ENCODE measurements around the gene FMC1. TPM values are rescaled to one million over a fixed set of nuclear protein-coding genes. Genes with fewer than 3 reads are reported as not detected.
"Not testable (repeated sequence)": the region's sequence is repeated elsewhere in the genome, so short reads cannot be mapped to it uniquely, and the experiment has no call there.

The FMC1 gene
- total and polyA plus RNA-seq, 4 donors: 6.9 to 28.3 (median 17.0) TPM

DNA sequence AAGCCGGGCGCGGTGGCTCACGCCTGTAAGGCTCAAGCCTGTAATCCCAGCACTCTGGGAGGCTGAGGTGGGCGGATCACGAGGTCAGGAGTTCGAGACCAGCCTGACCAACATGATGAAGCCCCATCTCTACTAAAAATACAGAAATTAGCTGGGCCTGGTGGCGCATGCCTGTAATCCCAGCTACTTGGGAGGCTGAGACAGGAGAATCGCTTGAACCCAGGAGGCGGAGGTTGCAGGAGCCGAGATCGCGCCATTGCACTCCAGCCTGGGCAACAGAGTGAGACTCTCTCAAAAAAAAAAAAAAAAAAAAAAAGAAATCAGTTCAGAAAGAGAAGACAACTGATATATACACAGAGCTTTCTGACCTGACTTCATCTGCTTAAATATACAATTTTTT, 7.7 kb upstream of the FMC1 start:
- H3K36me3 ChIP-seq (ENCODE audit: control insufficient read depth in 1 of 2, insufficient read depth in 2 of 2, low read length in 1 of 2); H3K27me3 ChIP-seq (ENCODE audit: control insufficient read depth in 1 of 2, insufficient read depth in 2 of 2, low read length in 1 of 2); H3K4me1 ChIP-seq (ENCODE audit: control insufficient read depth in 1 of 2, insufficient read depth in 2 of 2, low read length in 2 of 2); intact Hi-C loops (cut with DNase I); H3K4me3 ChIP-seq (ENCODE audit: low read length in 2 of 2); ATAC-seq (ENCODE audit: low FRiP score); H3K27ac ChIP-seq (ENCODE audit: low read depth in 1 of 2, low read length in 2 of 2); H3K9me3 ChIP-seq (ENCODE audit: control insufficient read depth, low read length); DNase-seq: not testable (repeated sequence)
- WGBS, 2 donors: 95 to 98% methylated on average over 13 of the region's 13 CpGs

DNA sequence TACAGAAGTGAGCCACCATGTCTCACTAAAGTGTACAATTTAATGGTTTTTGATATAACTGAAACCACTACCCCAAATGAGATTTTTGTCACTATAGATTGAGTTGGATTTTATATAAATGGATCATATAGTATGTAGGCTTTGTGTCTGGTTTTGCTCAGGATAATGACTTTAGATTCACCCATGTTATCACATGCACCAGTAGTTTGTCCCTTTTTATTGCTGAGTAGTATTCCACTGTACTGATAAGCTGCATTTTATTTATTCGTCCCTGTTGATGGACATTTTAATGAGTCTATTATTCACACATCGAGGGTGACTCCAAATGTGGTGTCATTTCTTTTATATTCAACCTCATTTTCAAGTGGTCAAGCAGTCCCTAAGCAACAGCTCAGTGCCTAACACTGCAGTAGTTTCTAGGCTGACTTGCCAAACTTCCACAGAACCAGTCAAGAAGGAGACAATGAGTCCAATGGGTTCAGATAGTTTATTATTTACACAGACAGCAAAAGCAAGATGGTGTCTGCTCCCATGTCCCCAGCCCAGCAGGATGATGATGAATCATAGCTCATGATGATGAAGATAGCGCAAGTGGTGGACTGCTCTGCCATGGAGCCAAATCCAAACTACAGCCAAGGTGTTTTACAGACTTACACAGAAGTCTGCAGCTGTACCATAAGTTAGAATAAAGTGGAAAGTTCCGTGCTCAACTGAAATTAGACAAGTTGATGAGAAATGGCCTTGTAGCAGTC, 6.6 kb upstream of the FMC1 start:
- intact Hi-C loops (cut with DNase I): no loop called here
- no peaks in the 10 kb centered on the region for H3K9me3 ChIP-seq (ENCODE audit: control insufficient read depth, low read length)
- no peaks in the 10 kb centered on the region for H3K27me3 ChIP-seq (ENCODE audit: control insufficient read depth in 1 of 2, insufficient read depth in 2 of 2, low read length in 1 of 2)
- no peak for DNase-seq
- H3K4me1 ChIP-seq (ENCODE audit: control insufficient read depth in 1 of 2, insufficient read depth in 2 of 2, low read length in 2 of 2): no peaks in the 10 kb centered on the region
- WGBS, 2 donors: 82 to 87% methylated on average over 4 of the region's 4 CpGs
- H3K4me3 ChIP-seq (ENCODE audit: low read length in 2 of 2): no peak overlapping the region
- no peak overlapping the region for H3K27ac ChIP-seq (ENCODE audit: low read depth in 1 of 2, low read length in 2 of 2)
- ATAC-seq (ENCODE audit: low FRiP score): no peak
- no peaks in the 10 kb centered on the region for H3K36me3 ChIP-seq (ENCODE audit: control insufficient read depth in 1 of 2, insufficient read depth in 2 of 2, low read length in 1 of 2)

DNA sequence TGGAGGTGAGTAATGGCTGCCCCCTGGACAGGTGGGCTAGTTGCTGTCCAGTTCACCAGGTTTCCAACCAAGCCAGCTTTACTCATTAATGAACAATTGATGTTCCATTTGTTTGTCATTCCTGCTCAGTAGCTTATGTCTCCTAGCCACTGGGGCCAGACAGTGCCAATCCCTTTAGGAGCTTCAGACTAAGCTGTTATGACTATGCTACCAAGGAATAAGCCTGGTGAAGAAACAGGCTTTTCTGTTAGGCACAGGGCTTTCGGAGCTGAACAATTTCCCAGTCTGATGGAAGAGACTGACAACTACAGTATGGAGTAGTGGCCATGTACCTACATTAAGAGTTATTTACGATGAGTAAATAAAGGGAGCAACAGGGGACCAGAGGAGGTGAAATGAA, 2.1 kb upstream of the FMC1 start:
- Histone ChIP-seq H3K9me3 (ENCODE audit: control insufficient read depth, low read length) (no peaks in the 10 kb centered on the region), H3K36me3 (ENCODE audit: control insufficient read depth in 1 of 2, insufficient read depth in 2 of 2, low read length in 1 of 2) (no peaks in the 10 kb centered on the region), H3K4me1 (ENCODE audit: control insufficient read depth in 1 of 2, insufficient read depth in 2 of 2, low read length in 2 of 2) (no peaks in the 10 kb centered on the region), H3K27ac (ENCODE audit: low read depth in 1 of 2, low read length in 2 of 2) (no peak overlapping the region), H3K4me3 (ENCODE audit: low read length in 2 of 2) (no peak overlapping the region), H3K27me3 (ENCODE audit: control insufficient read depth in 1 of 2, insufficient read depth in 2 of 2, low read length in 1 of 2) (no peaks in the 10 kb centered on the region)
- WGBS, 2 donors: 92 to 95% methylated on average over 2 of the region's 2 CpGs
- intact Hi-C loops (cut with DNase I): no loop called here
- ATAC-seq (ENCODE audit: low FRiP score): no peak
- DNase-seq: no peak

DNA sequence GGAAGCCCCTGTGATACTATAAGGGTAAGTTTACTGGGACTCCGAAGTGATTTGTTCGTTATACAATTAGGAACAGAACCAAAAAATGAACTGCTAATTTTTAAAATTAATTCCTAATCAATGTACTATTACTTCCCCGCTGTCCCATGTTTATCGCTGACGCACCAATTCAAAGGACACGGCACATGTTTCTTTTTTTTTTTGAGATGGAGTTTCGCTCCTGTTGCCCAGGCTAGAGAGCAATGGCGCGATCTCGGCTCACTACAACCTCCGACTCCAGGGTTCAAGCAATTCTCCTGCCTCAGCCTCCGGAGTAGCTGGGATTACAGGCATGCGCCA, 1.5 kb upstream of the FMC1 start:
- Histone ChIP-seq H3K4me3 (ENCODE audit: low read length in 2 of 2) (no peak overlapping the region), H3K9me3 (ENCODE audit: control insufficient read depth, low read length) (no peaks in the 10 kb centered on the region), H3K36me3 (ENCODE audit: control insufficient read depth in 1 of 2, insufficient read depth in 2 of 2, low read length in 1 of 2) (no peaks in the 10 kb centered on the region), H3K27me3 (ENCODE audit: control insufficient read depth in 1 of 2, insufficient read depth in 2 of 2, low read length in 1 of 2) (no peaks in the 10 kb centered on the region), H3K27ac (ENCODE audit: low read depth in 1 of 2, low read length in 2 of 2) (peak overlapping the region in 1 of 2 donors; percentile 45), H3K4me1 (ENCODE audit: control insufficient read depth in 1 of 2, insufficient read depth in 2 of 2, low read length in 2 of 2) (no peaks in the 10 kb centered on the region)
- intact Hi-C loops (cut with DNase I): loop anchor here (2.0 kb wide), 2 partner anchors 19 to 109 kb away; partner anchors contain the start of genes LUC7L2 (in 1 of the 2) and UBN2 (in 1 of the 2)
- ATAC-seq (ENCODE audit: low FRiP score): no peak
- whole genome bisulfite sequencing, 2 donors: 77 to 79% methylated on average over 13 of the region's 13 CpGs
- no peak for DNase-seq

DNA sequence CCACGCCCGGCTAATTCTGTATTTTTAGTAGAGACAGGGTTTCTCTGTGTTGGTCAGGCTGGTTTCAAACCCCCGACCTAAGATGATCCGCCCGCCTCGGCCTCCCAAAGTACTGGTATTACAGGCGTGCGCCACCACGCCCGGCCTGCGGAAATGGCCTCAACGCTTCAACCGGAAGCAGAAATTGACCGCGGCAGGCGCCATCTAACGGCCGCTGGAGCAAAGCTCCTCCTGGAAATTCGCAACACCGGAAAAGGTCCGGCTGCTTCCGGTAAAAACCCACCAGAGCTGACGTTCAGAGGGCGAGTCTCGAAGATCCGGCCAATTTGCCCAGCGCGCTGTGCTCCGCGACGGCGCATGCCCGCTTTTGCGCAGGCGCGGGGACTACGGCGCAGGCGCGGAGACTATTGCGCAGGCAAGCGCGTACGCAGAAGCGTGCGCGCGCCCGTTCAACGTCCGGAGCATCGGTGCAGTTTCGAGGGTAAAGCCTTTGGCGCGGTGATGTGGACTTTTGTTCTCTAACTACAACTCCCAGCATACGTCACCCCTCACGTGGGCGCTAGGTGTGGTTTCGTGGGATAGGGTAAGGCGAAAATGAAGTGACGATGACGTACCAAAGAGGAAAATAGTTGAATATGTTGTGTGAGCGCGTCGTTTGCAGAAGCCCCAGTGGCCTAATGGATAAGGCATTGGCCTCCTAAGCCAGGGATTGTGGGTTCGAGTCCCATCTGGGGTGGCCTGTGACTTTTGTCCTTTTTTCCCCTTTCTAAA, 915 bp upstream of the FMC1 start:
- peak; percentile 94 for ATAC-seq (ENCODE audit: low FRiP score)
- DNase-seq: peak; percentile 98 to 99
- H3K4me3 ChIP-seq (ENCODE audit: low read length in 2 of 2): peak overlapping the region; percentile 58 to 63
- WGBS, 2 donors: 2 to 3% methylated on average over 64 to 66 of the region's 66 CpGs
- H3K27ac ChIP-seq (ENCODE audit: low read depth in 1 of 2, low read length in 2 of 2): peak overlapping the region; percentile 87 to 95
- H3K9me3 ChIP-seq (ENCODE audit: control insufficient read depth, low read length): no peaks in the 10 kb centered on the region
- no peaks in the 10 kb centered on the region for H3K4me1 ChIP-seq (ENCODE audit: control insufficient read depth in 1 of 2, insufficient read depth in 2 of 2, low read length in 2 of 2)
- H3K36me3 ChIP-seq (ENCODE audit: control insufficient read depth in 1 of 2, insufficient read depth in 2 of 2, low read length in 1 of 2): no peaks in the 10 kb centered on the region
- H3K27me3 ChIP-seq (ENCODE audit: control insufficient read depth in 1 of 2, insufficient read depth in 2 of 2, low read length in 1 of 2): no peaks in the 10 kb centered on the region
- intact Hi-C loops (cut with DNase I): loop anchor here (2.0 kb wide), 2 partner anchors 19 to 109 kb away; partner anchors contain the start of genes LUC7L2 (in 1 of the 2) and UBN2 (in 1 of the 2)

DNA sequence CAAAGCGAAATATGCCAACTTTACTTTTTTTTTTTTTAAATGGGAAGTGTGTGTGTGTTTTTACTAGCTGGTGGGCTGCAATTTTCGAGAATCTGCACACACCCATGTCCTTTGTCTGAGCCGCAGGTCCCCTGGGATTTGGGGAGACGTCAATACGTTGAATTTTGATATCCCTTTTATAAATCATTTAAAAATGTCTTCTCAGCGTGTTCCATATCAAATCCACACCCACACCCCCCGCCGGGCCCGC, 404 bp upstream of the FMC1 start:
- DNase-seq (peak; percentile 84 to 88), ATAC-seq (ENCODE audit: low FRiP score) (peak; percentile 34)
- no peaks in the 10 kb centered on the region for H3K9me3 ChIP-seq (ENCODE audit: control insufficient read depth, low read length)
- H3K27me3 ChIP-seq (ENCODE audit: control insufficient read depth in 1 of 2, insufficient read depth in 2 of 2, low read length in 1 of 2): no peaks in the 10 kb centered on the region
- no peaks in the 10 kb centered on the region for H3K36me3 ChIP-seq (ENCODE audit: control insufficient read depth in 1 of 2, insufficient read depth in 2 of 2, low read length in 1 of 2)
- intact Hi-C loops (cut with DNase I): loop anchor here (1.0 to 2.0 kb wide), 3 partner anchors 18 to 110 kb away; partner anchors contain the start of genes LUC7L2 (in 2 of the 2) and UBN2 (in 1 of the 2)
- peak overlapping the region; percentile 87 to 95 for H3K27ac ChIP-seq (ENCODE audit: low read depth in 1 of 2, low read length in 2 of 2)
- peak overlapping the region; percentile 58 to 63 for H3K4me3 ChIP-seq (ENCODE audit: low read length in 2 of 2)
- no peaks in the 10 kb centered on the region for H3K4me1 ChIP-seq (ENCODE audit: control insufficient read depth in 1 of 2, insufficient read depth in 2 of 2, low read length in 2 of 2)
- WGBS, 2 donors: 1% methylated on average over 9 of the region's 9 CpGs

DNA sequence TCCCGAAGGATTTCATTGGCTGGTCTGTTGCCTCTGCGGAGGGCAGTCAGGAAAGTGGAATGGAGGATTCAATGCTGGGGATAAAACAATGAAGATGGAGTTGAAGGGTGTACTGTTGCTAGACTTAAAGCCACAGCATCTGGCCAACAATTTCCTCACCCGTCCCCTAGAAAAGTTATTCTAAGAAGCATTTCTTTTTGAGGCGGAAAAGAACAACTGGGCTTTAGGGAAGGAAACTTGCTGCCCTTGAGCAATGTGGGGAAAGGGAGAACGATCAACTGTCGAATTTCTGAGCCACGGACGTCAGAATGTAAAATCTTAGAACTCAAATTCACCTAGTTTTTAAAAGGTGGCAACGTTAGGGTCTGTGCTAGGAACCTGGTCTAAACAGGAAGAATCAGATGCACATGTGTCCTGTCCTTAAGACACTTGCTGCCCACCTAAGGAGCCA, 664 bp downstream of the FMC1 start:
- Histone ChIP-seq H3K4me3 (ENCODE audit: low read length in 2 of 2) (peak overlapping the region; percentile 55 to 63), H3K4me1 (ENCODE audit: control insufficient read depth in 1 of 2, insufficient read depth in 2 of 2, low read length in 2 of 2) (no peaks in the 10 kb centered on the region), H3K36me3 (ENCODE audit: control insufficient read depth in 1 of 2, insufficient read depth in 2 of 2, low read length in 1 of 2) (no peaks in the 10 kb centered on the region), H3K27me3 (ENCODE audit: control insufficient read depth in 1 of 2, insufficient read depth in 2 of 2, low read length in 1 of 2) (no peaks in the 10 kb centered on the region), H3K9me3 (ENCODE audit: control insufficient read depth, low read length) (no peaks in the 10 kb centered on the region), H3K27ac (ENCODE audit: low read depth in 1 of 2, low read length in 2 of 2) (peak overlapping the region; percentile 94 to 98)
- no peak for ATAC-seq (ENCODE audit: low FRiP score)
- WGBS, 2 donors: 0% methylated on average over 9 of the region's 9 CpGs
- DNase-seq: no peak
- intact Hi-C loops (cut with DNase I): loop anchor here (1.0 to 2.0 kb wide), 3 partner anchors 17 to 111 kb away; partner anchors contain the start of genes LUC7L2 (in 2 of the 2) and UBN2 (in 1 of the 2)

DNA sequence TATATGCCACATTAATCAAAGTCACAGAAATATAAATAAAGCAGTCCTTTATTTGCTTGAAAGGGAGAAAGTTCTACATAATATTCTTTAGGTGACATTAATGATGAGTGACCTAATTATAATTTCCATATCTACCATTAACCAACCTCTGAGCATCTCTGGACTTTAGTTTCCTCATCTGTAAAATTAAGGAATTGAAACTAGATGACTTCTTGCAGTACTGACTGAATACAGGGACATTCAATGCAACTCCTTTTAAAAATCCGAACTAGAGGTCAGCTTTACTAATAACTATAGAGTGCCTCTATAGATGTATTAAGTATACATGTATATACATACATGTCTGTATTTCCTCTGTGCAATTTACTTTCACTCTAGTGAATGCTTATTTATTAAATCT, 3.9 kb downstream of the FMC1 start:
- DNase-seq: no peak
- Histone ChIP-seq H3K4me3 (ENCODE audit: low read length in 2 of 2) (no peak overlapping the region), H3K27me3 (ENCODE audit: control insufficient read depth in 1 of 2, insufficient read depth in 2 of 2, low read length in 1 of 2) (no peaks in the 10 kb centered on the region), H3K36me3 (ENCODE audit: control insufficient read depth in 1 of 2, insufficient read depth in 2 of 2, low read length in 1 of 2) (no peaks in the 10 kb centered on the region), H3K4me1 (ENCODE audit: control insufficient read depth in 1 of 2, insufficient read depth in 2 of 2, low read length in 2 of 2) (no peaks in the 10 kb centered on the region), H3K9me3 (ENCODE audit: control insufficient read depth, low read length) (no peaks in the 10 kb centered on the region), H3K27ac (ENCODE audit: low read depth in 1 of 2, low read length in 2 of 2) (no peak overlapping the region)
- no peak for ATAC-seq (ENCODE audit: low FRiP score)
- 83 to 95% methylated on average over 1 of the region's 1 CpG for WGBS, 2 donors
- intact Hi-C loops (cut with DNase I): no loop called here

Measured in aorta (tissue), 5 donors.